IPS-15b (cell line): ENCODE results near the gene NALCN.

Experiments
- H3K27me3 ChIP-seq: one replicate; pipeline ENCODE4 v1.6.1; 2013; ENCODE audit warnings: low read length; ENCODE audit not compliant: control insufficient read depth, insufficient read depth
- H3K36me3 ChIP-seq: one replicate; pipeline ENCODE4 v1.6.1; 2013; ENCODE audit warnings: low read length; ENCODE audit not compliant: control insufficient read depth, insufficient read depth
- H3K4me1 ChIP-seq: one replicate; pipeline ENCODE4 v1.6.1; 2013; ENCODE audit warnings: mild to moderate bottlenecking, low read length; ENCODE audit not compliant: control insufficient read depth, insufficient read depth
- H3K4me3 ChIP-seq: one replicate; pipeline ENCODE4 v1.5.1; 2013; ENCODE audit warnings: low read depth, low read length
- H3K9ac ChIP-seq: one replicate; pipeline ENCODE4 v1.6.1; 2013; ENCODE audit warnings: low read depth, mild to moderate bottlenecking, low read length
- H3K9me3 ChIP-seq: one replicate; pipeline ENCODE4 v1.6.1; 2013; ENCODE audit warnings: mild to moderate bottlenecking, low read length; ENCODE audit not compliant: control insufficient read depth, insufficient read depth

The NALCN gene

DNA sequence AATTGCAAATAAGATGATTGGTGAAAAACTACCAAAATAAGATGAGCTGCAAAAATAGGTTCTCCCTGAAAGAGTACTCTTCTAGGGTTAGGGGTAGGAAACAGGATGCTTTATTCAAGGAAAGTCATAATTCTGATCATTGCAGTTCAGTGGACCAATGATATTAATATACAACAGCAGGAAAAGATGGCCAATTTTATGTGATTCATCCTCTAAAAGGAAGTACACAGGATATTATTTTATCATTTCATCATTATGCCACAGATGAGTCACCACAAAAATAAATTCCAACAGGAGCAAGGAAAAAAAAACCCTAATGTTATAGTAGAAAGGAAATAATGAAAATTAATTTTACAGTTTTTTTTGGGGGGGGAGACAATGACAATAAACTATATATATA is 205.0 kb downstream of the NALCN start:
- H3K9me3 ChIP-seq = no peaks in the 10 kb centered on the region
- H3K36me3 ChIP-seq = no peaks in the 10 kb centered on the region
- no peaks in the 10 kb centered on the region for H3K4me1 ChIP-seq
- no peak overlapping the region for H3K9ac ChIP-seq
- H3K4me3 ChIP-seq = no peak overlapping the region
- H3K27me3 ChIP-seq = no peaks in the 10 kb centered on the region

DNA sequence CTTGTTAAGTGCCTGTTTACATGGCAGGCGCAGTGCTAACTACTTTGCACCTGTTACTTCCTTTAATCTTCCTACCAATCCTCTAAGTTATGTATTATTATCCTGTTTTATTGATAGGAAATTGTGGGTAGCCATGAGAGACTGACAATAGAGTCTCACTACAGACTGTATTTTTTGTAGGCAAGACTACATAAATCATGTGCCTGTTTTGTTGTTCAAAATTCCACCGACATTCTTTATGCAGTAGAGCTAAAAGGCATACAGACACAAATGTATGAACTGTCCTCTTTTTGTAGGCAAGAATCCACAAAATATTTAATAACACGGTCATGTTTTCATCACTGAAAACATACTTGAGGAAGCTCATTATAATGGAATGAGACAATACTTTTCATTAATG is 205.5 kb downstream of the NALCN start:
- H3K4me3 ChIP-seq = no peak overlapping the region
- no peak overlapping the region for H3K9ac ChIP-seq
- H3K4me1 ChIP-seq = no peaks in the 10 kb centered on the region
- no peaks in the 10 kb centered on the region for H3K36me3 ChIP-seq
- H3K9me3 ChIP-seq = no peaks in the 10 kb centered on the region
- H3K27me3 ChIP-seq = no peaks in the 10 kb centered on the region

DNA sequence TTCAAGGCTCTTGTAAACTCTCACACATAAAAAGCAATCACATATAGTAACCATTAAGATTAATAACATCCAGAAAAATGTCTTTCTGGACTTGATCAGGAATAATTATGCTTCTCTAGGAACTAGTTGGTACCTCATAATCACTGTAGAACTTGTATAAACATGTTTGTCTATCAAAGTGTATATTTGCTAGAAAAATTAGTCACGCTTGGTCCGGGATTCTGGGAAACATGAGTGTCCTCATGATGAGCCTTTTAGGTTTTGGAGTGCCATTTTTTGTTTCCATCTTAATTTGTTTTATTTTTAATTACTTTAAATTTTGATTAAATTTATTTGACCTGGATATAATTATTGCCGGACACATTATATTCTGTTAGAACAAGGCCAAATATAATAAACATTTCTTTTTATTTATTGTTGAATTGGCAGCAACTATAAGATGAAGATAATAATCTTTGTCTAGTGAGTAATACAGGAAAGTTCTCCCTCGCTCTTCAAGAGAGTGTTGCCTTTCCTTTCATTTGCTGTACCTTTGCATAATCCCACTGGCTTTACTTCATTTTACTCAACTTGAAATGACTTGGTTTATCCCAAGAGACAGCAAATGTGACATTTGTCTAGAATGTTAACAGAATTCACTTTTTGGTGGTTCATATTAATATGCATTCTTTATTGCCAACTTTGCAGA is 207.0 kb downstream of the NALCN start:
- no peak overlapping the region for H3K4me3 ChIP-seq
- H3K27me3 ChIP-seq = no peaks in the 10 kb centered on the region
- no peaks in the 10 kb centered on the region for H3K9me3 ChIP-seq
- no peaks in the 10 kb centered on the region for H3K4me1 ChIP-seq
- no peak overlapping the region for H3K9ac ChIP-seq
- H3K36me3 ChIP-seq = no peaks in the 10 kb centered on the region

DNA sequence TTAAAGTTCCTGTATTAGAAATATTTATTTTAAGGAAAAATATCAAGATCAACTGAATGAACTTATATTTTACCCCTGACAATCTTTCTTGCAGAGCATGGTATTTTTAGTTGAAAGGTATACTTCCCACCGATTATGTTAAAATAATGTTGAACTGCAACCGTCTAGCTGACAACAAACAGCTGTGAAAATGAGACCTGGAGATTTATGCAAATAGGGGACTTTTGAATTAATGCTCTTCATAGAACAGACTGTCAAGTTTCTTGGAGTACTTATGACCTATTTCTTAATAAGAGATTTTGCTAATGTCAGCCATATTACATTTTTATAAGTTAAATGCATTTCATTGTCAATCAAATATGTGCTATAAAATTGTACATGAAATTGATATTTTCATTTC is 210.9 kb downstream of the NALCN start:
- no peaks in the 10 kb centered on the region for H3K9me3 ChIP-seq
- no peaks in the 10 kb centered on the region for H3K36me3 ChIP-seq
- no peaks in the 10 kb centered on the region for H3K27me3 ChIP-seq
- H3K9ac ChIP-seq = no peak overlapping the region
- no peaks in the 10 kb centered on the region for H3K4me1 ChIP-seq
- no peak overlapping the region for H3K4me3 ChIP-seq

DNA sequence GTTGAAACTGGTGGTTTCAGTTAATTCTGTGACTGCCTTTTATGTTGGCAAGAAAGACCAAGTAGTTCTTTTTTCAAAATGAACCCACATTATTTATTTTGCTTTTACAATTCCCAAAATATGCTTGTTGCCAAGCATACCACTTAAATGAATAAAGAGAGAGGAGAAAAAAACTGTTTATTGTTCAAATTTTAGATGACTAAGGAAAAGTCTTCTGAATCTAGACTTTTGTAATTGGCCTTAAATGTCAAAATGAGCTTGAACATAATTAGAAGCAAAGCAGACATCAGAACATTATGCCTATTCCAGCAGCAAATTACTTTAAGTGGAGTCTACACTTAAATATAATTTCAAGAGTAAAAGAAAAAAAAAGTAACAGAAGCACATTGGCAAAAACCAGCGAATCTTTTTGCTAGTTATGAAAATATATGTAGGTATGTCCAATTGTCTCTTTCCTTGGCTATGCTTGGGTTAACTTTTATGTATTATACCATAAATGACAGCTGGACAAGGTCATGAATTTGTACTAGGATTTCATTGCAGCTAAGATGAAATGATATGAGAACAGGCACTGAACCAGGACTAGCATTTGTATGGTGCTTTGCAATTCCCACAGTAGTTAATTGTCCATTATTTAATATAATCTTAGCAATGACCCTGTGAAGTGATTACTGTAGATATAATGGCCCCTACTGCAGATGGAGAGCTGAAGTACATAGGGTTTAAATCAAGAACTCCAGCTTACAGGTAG is 211.9 kb downstream of the NALCN start:
- Histone ChIP-seq H3K9me3 (no peaks in the 10 kb centered on the region), H3K36me3 (no peaks in the 10 kb centered on the region), H3K4me1 (no peaks in the 10 kb centered on the region), H3K4me3 (no peak overlapping the region), H3K9ac (no peak overlapping the region), H3K27me3 (no peaks in the 10 kb centered on the region)

DNA sequence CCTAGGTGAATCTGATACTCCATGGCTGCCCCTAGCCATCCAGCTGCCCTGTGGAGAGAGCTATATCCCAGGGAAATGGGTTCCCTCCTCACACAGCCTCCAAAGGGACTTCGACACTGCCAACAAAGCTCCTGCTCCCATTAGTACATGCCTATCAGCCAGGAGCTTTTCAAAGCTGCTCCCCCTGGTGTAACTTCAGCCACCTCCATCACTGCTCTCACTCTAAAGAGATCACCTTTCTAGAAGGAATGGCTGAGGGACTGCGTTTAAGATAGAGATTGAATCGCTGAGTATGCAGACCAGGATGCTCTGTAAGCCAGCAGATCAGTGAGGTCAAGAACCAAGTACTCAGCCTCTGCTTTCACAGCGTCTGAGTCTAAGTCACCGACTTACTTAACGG is 213.7 kb downstream of the NALCN start:
- H3K4me1 ChIP-seq = no peaks in the 10 kb centered on the region
- peak overlapping the region; percentile 32 for H3K9ac ChIP-seq

DNA sequence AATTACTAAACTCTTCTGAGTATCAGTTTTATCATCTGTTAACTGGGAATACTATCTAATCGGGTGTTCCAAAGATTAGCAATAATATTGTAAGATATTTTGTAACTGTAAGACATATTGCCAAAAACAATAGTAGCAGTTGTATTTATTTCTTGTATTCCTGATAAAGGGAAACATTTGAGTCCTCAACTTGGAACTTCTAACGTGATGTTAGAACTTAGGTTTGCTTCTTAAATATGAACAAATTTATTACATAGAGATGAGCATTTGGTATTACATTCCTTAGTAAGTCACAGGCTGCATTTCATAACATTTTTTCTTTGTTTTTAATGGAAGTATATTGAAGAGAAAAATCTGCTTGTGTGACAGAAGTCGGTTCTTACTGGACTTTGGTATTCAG is 225.3 kb downstream of the NALCN start:
- Histone ChIP-seq H3K4me3 (no peak overlapping the region), H3K9me3 (no peaks in the 10 kb centered on the region), H3K27me3 (no peaks in the 10 kb centered on the region), H3K36me3 (no peaks in the 10 kb centered on the region), H3K4me1 (no peaks in the 10 kb centered on the region), H3K9ac (no peak overlapping the region)

More for the DNA sequence above, 213.7 kb downstream of the NALCN start:
- Histone ChIP-seq H3K36me3 (no peaks in the 10 kb centered on the region), H3K9me3 (no peaks in the 10 kb centered on the region), H3K27me3 (no peaks in the 10 kb centered on the region), H3K4me3 (no peak overlapping the region)

DNA sequence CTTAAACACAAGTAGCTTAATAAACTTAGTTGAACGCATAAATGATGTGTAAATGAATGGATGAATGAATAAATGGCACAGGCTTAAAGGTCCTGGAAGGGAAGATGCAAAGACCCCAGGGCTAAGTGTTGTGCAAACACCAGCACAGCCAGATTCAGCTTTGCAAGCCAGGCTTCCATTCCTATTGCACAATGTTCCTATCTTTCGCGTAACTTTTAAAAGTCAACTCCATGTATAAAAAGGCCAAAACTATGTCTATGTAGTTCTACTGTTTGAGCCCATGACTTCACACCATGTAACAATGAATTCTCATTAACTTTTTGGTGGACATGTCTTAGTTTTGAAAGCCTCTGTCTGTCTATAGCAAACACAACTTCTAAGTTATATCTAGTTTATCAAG is 226.0 kb downstream of the NALCN start:
- Histone ChIP-seq H3K4me1 (no peaks in the 10 kb centered on the region), H3K27me3 (no peaks in the 10 kb centered on the region), H3K36me3 (no peaks in the 10 kb centered on the region), H3K9me3 (no peaks in the 10 kb centered on the region), H3K9ac (no peak overlapping the region), H3K4me3 (no peak overlapping the region)

DNA sequence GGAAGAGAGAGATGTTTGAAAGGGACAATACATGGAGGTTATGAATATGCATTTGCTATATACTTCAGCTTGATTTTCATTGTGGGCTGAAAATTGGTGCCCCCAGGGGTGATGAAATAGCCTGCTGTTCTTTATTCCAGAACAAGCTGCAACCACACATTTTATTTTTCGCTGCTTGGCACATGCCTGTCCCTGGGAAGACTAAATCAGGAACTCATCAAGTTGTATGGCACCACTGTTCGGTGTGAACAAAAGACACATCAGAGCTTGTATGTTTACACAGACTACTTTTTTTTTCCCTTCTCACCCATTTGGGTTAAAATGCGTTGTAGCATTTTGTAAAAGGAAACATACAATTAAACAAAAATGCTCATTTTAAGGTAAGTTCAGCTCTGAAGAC is 230.7 kb downstream of the NALCN start:
- Histone ChIP-seq H3K9ac (no peak overlapping the region), H3K4me1 (no peaks in the 10 kb centered on the region), H3K4me3 (no peak overlapping the region), H3K27me3 (no peaks in the 10 kb centered on the region), H3K9me3 (no peaks in the 10 kb centered on the region), H3K36me3 (no peaks in the 10 kb centered on the region)

DNA sequence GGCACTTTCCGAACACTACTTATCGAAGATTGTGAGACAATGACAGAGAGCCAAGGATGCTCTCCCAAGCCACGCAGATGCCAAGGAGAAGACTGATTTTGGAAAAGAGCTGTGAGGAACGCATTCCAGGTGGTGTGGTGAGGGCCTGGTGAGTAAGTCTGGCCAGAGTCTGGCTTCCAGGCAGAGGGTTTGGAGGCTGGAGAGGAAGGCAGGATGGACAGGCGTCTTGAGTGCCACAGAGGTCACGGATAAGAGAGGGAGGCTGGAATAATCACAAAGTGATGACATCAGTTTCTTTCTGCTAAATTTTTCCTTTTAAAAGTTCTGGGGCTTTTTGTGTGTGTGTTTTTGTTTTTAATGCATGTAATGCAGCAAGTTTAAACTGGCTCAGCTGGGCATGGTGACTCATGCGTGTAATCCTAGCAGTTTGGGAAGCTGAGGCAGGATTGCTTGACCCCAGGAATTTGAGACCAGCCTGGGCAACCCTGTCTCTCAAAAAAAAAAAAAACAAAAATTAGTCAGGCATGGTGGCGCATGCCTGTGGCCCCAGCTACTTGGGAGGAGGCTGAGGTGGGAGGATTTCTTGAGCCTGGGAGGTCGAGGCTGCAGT is 235.1 kb downstream of the NALCN start:
- no peak overlapping the region for H3K9ac ChIP-seq

DNA sequence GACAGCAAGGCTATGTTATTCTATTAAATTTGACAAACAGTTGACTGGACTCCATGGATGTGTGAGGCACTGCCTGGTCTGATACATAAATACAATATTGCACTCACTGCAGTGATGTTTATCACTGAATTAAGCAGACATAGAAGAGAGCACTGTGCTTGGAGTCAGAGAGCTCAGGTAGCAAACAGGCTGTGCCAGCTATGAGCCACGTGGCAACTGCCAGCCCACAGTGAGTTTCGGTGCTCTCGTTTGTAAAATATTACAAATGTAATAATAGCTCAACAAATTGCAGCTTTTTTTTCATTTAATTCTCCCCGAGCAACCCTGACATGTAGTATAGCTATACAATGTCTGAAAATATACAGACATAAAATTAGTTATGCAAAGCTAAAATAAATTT is 237.3 kb downstream of the NALCN start:
- H3K9ac ChIP-seq = no peak overlapping the region
- H3K9me3 ChIP-seq = no peaks in the 10 kb centered on the region
- H3K27me3 ChIP-seq = no peaks in the 10 kb centered on the region
- no peaks in the 10 kb centered on the region for H3K4me1 ChIP-seq
- H3K36me3 ChIP-seq = no peaks in the 10 kb centered on the region
- H3K4me3 ChIP-seq = no peak overlapping the region

More for the DNA sequence above, 235.1 kb downstream of the NALCN start:
- H3K27me3 ChIP-seq = no peaks in the 10 kb centered on the region
- no peaks in the 10 kb centered on the region for H3K4me1 ChIP-seq
- no peaks in the 10 kb centered on the region for H3K36me3 ChIP-seq
- H3K9me3 ChIP-seq = no peaks in the 10 kb centered on the region
- H3K4me3 ChIP-seq = no peak overlapping the region

DNA sequence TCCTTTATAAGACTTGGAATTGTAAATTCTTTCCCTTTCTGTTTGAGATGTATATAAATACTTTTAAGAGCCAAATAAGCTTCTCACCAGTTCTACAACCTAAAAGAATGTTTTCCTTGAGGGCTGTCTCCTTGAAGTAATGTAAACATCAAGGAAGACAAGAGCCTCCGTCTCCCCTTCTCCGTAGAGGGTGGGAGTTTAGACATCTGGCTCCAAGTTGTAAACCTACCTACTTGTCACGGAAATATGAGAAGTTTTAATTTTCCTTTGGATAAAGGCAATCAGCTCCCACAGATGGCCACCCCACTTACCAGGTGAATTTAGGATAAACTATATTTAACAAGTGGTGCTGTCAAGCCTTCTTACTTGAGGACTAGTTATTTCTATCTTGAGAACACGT is 237.9 kb downstream of the NALCN start:
- H3K9me3 ChIP-seq = no peaks in the 10 kb centered on the region
- no peaks in the 10 kb centered on the region for H3K36me3 ChIP-seq
- no peak overlapping the region for H3K4me3 ChIP-seq
- no peaks in the 10 kb centered on the region for H3K27me3 ChIP-seq
- H3K9ac ChIP-seq = no peak overlapping the region
- H3K4me1 ChIP-seq = no peaks in the 10 kb centered on the region
